LNCaP clone FGC (cell line): ENCODE results near the gene PPP1R14B.

ENCODE experiments used
- DNase-seq: peaks from one replicate; pipeline ENCODE4 v3.0.0-alpha.2; 2011; ENCODE audit warnings: low read depth
- H3K4me3 ChIP-seq: 2 replicates; pipeline ENCODE4 v1.5.1; 2011; ENCODE audit warnings: mild to moderate bottlenecking, low read depth, low read length, control low read depth
- CTCF ChIP-seq: IDR thresholded peaks from 2 replicates; pipeline ENCODE4 v1.5.1; 2012; ENCODE audit warnings: mild to moderate bottlenecking; ENCODE audit not compliant: control insufficient read depth, insufficient read depth; ENCODE audit errors: extremely low read depth

PPP1R14B gene

GRCh38 chr11:64268025-64268892 is 21.5 kb upstream of the PPP1R14B start:
- no peak for DNase-seq
- no peak for TF ChIP-seq CTCF
- H3K4me3 ChIP-seq = peak overlapping the region; percentile 59

GRCh38 chr11:64267207-64267945 is 20.6 kb upstream of the PPP1R14B start:
- no peak for TF ChIP-seq CTCF
- no peak overlapping the region for H3K4me3 ChIP-seq
- DNase-seq = no peak

GRCh38 chr11:64266339-64266738 is 19.6 kb upstream of the PPP1R14B start:
- TF ChIP-seq CTCF = no peak
- no peak overlapping the region for H3K4me3 ChIP-seq
- DNase-seq = no peak

DNA sequence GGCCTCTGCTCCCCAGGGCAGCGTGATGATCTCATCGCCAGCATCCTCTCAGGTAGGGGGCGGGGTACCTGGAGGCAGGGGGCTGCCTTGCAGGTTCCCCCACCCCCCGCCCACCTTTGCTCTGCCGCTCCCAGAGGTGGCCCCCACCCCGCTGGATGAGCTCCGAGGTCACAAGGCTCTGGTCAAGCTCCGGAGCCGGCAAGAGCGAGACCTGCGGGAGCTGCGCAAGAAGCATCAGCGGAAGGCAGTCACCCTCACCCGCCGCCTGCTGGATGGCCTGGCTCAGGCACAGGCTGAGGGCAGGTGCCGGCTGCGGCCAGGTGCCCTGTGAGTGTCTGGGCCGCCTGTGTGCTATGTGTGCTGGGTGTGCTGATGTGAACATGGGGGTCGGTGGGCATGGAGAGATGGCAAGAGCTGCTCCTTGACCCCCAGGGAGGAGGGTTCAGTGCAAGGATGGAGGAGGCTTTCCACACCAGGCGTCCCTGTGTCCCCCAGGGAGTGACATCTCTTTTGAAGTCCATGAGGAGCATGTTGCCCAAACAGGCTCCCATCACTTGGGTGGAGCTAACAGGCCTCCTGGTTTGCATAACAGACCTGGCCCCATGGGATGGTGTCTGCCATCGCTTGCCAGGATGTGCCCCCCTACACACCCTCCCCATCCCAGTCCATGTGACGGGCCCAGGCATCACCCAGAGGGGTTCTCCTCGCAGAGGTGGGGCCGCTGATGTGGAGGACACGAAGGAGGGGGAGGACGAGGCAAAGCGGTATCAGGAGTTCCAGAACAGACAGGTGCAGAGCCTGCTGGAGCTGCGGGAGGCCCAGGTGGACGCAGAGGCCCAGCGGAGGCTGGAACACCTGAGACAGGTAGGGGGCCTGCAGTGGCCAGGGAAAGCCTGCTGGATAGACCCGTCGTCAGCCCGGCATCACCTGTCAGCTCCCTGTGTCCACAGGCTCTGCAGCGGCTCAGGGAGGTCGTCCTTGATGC is 18.7 kb upstream of the PPP1R14B start:
- DNase-seq = no peak
- H3K4me3 ChIP-seq = no peak overlapping the region
- TF ChIP-seq CTCF = no peak

- no peak for DNase-seq
- no peak for TF ChIP-seq CTCF
- H3K4me3 ChIP-seq = no peak overlapping the region
These were observed 17.7 kb upstream of the PPP1R14B start for GRCh38 chr11:64264371-64264852.

GRCh38 chr11:64263947-64264317 is 17.2 kb upstream of the PPP1R14B start:
- no peak overlapping the region for H3K4me3 ChIP-seq
- DNase-seq = no peak
- TF ChIP-seq CTCF = no peak
